ENCODE data around the gene BCAP31. TPM values are rescaled to one million over a fixed set of nuclear protein-coding genes. Genes with fewer than 3 reads are reported as not detected.
"Not testable (repeated sequence)": the region's sequence is repeated elsewhere in the genome, so short reads cannot be mapped to it uniquely, and the experiment has no call there.

Gene BCAP31
- total and polyA plus RNA-seq, 2 donors from 2014 or later, result 218 to 246 TPM

GRCh38 chrX:153685156-153685536 lies 39.0 kb downstream of the BCAP31 start:
- FAIRE-seq, result no peak
- H3K4me1 ChIP-seq (ENCODE audit: control insufficient read depth in 2 of 3, insufficient read depth in 2 of 3, low read depth in 1 of 3, low read length in 3 of 3), result peaks cover 0 to 4% (median 0%) of the 10 kb centered on the region in 3 donors
- no peak for TF ChIP-seq CTCF (IDR thresholded peaks at IDR 0.05; ENCODE audit: borderline replicate concordance, extremely low read depth, insufficient read depth)

GRCh38 chrX:153684467-153685155 lies 39.6 kb downstream of the BCAP31 start:
- DNase-seq (peak in 2 of 5 donors; percentile 49 to 66), FAIRE-seq (no peak)
- Histone ChIP-seq H3K9me3 (ENCODE audit: control insufficient read depth in 2 of 3, insufficient read depth in 1 of 3, low read length in 3 of 3) (no peaks in the 10 kb centered on the region), H3K27me3 (ENCODE audit: control insufficient read depth, insufficient read depth, low read length) (no peaks in the 10 kb centered on the region), H3K4me3 (ENCODE audit: low read length in 3 of 3) (no peak overlapping the region), H3K27ac (ENCODE audit: low read depth in 2 of 2, low read length in 2 of 2) (no peak overlapping the region), H3K4me1 (ENCODE audit: control insufficient read depth in 2 of 3, insufficient read depth in 2 of 3, low read depth in 1 of 3, low read length in 3 of 3) (peaks cover 0 to under 1% (median 0%) of the 10 kb centered on the region in 3 donors), H3K9ac (ENCODE audit: low read length in 3 of 3) (no peak overlapping the region), H3K36me3 (ENCODE audit: control insufficient read depth in 2 of 3, insufficient read depth in 3 of 3, low read length in 3 of 3) (no peaks in the 10 kb centered on the region)
- intact Hi-C loops (cut with DNase I), result no loop called here
- TF ChIP-seq CTCF (IDR thresholded peaks at IDR 0.05; ENCODE audit: borderline replicate concordance, extremely low read depth, insufficient read depth), result no peak

More at GRCh38 chrX:153685156-153685536, 39.0 kb downstream of the BCAP31 start:
- no peaks in the 10 kb centered on the region for H3K9me3 ChIP-seq (ENCODE audit: control insufficient read depth in 2 of 3, insufficient read depth in 1 of 3, low read length in 3 of 3)
- no peak overlapping the region for H3K27ac ChIP-seq (ENCODE audit: low read depth in 2 of 2, low read length in 2 of 2)
- peak in 2 of 5 donors; percentile 57 to 62 for DNase-seq
- H3K4me3 ChIP-seq (ENCODE audit: low read length in 3 of 3), result no peak overlapping the region
- intact Hi-C loops (cut with DNase I), result no loop called here
- no peaks in the 10 kb centered on the region for H3K27me3 ChIP-seq (ENCODE audit: control insufficient read depth, insufficient read depth, low read length)
- no peaks in the 10 kb centered on the region for H3K36me3 ChIP-seq (ENCODE audit: control insufficient read depth in 2 of 3, insufficient read depth in 3 of 3, low read length in 3 of 3)
- no peak overlapping the region for H3K9ac ChIP-seq (ENCODE audit: low read length in 3 of 3)

- H3K9ac ChIP-seq (ENCODE audit: low read length in 3 of 3); H3K27me3 ChIP-seq (ENCODE audit: control insufficient read depth, insufficient read depth, low read length); intact Hi-C loops (cut with DNase I); FAIRE-seq; H3K4me1 ChIP-seq (ENCODE audit: control insufficient read depth in 2 of 3, insufficient read depth in 2 of 3, low read depth in 1 of 3, low read length in 3 of 3); H3K4me3 ChIP-seq (ENCODE audit: low read length in 3 of 3); H3K36me3 ChIP-seq (ENCODE audit: control insufficient read depth in 2 of 3, insufficient read depth in 3 of 3, low read length in 3 of 3); H3K27ac ChIP-seq (ENCODE audit: low read depth in 2 of 2, low read length in 2 of 2); H3K9me3 ChIP-seq (ENCODE audit: control insufficient read depth in 2 of 3, insufficient read depth in 1 of 3, low read length in 3 of 3): not testable (repeated sequence)
- peak in 2 of 5 donors; percentile 15 to 28 for DNase-seq
Observed at GRCh38 chrX:153683486-153683885, 40.7 kb downstream of the BCAP31 start.

GRCh38 chrX:153681175-153681574 lies 43.0 kb downstream of the BCAP31 start:
- no peak for FAIRE-seq
- no peak overlapping the region for H3K9ac ChIP-seq (ENCODE audit: low read length in 3 of 3)
- intact Hi-C loops (cut with DNase I), result no loop called here

More at GRCh38 chrX:153681175-153681574, 43.0 kb downstream of the BCAP31 start:
- no peaks in the 10 kb centered on the region for H3K9me3 ChIP-seq (ENCODE audit: control insufficient read depth in 2 of 3, insufficient read depth in 1 of 3, low read length in 3 of 3)
- DNase-seq, result peak in 1 of 5 donors; percentile 49
- H3K27ac ChIP-seq (ENCODE audit: low read depth in 2 of 2, low read length in 2 of 2), result no peak overlapping the region
- H3K36me3 ChIP-seq (ENCODE audit: control insufficient read depth in 2 of 3, insufficient read depth in 3 of 3, low read length in 3 of 3), result no peaks in the 10 kb centered on the region
- TF ChIP-seq CTCF (IDR thresholded peaks at IDR 0.05; ENCODE audit: borderline replicate concordance, extremely low read depth, insufficient read depth), result no peak
- no peaks in the 10 kb centered on the region for H3K27me3 ChIP-seq (ENCODE audit: control insufficient read depth, insufficient read depth, low read length)
- H3K4me3 ChIP-seq (ENCODE audit: low read length in 3 of 3), result no peak overlapping the region
- no peaks in the 10 kb centered on the region for H3K4me1 ChIP-seq (ENCODE audit: control insufficient read depth in 2 of 3, insufficient read depth in 2 of 3, low read depth in 1 of 3, low read length in 3 of 3)

Measured in kidney (tissue), 14 donors.